DOHH2 (cell line): ENCODE results near the gene NFIA.

Experiments
- CTCF ChIP-seq: fragments of 200-600 bp; sonication (generic); IDR thresholded peaks from one replicate; pipeline ENCODE4 v1.5.1; 2014; ENCODE audit warnings: antibody characterized with exemption, mild to moderate bottlenecking, low read depth, low read length; ENCODE audit not compliant: poor library complexity, severe bottlenecking
- EZH2phosphoT487 ChIP-seq: fragments of 200-600 bp; sonication (generic); IDR thresholded peaks from 2 replicates; pipeline ENCODE4 v1.6.1; 2017; ENCODE audit warnings: borderline replicate concordance, mild to moderate bottlenecking, antibody characterized with exemption, low read length, moderate library complexity, mixed read lengths

- TF ChIP-seq EZH2phosphoT487, result no peak
- TF ChIP-seq CTCF, result no peak
Measured at GRCh38 chr1:61053226-61053711, 29.1 kb upstream of the NFIA start.
